GM21576 (cell line): ENCODE measurements around the gene FCN3.

ENCODE experiments used
- ATAC-seq: cut with Tn5 transposase; IDR thresholded peaks from one replicate; pipeline ENCODE4 v1.9.1; 2021; ENCODE audit warnings: mild to moderate bottlenecking, moderate library complexity; ENCODE audit not compliant: unreplicated experiment

Gene FCN3

GRCh38 chr1:27345272-27345671 lies 29.4 kb downstream of the FCN3 start:
- no peak for ATAC-seq

GRCh38 chr1:27343639-27344025 lies 31.0 kb downstream of the FCN3 start:
- ATAC-seq, result no peak

DNA sequence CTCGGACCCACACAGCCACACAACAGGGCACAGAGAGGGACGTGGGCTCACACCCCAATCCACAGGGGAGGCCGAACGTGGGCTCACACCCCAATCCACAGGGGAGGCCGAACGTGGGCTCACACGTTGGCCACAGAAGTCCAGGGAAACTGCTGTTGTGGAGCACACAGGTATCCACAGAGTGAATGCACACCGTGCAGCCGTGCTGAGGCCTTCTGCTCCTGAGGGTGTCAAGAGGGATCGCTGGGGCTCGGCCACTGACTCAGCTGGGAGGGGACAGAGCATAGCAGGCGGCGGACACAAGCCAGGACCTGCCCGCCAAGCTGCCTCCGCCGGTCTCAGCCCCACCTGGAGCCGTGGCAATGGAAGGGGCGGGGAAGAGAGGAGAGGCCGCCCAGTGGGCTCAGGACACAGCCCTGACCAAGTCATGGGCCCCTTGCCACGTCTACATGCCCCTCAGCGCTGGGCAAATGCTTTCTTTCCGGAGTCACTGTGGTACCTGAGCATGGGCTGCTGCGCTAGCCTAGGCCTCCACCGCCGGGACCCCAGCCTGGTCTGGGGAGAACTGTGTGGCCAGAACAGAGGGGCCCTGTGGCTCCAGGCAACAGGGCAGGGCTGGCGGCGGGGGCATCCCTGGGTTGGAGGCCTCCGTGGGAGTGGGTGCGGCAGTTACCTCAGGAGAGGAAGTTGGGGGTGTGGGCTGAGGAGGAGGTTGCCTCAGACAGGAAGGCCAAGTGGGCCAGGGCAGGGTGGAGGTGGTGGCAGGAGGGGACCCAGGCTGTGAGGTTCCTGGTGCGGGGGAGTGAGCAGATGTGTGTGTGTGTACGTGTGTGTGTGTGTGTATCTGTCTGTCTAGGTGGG lies 31.6 kb downstream of the FCN3 start:
- ATAC-seq, result peak; percentile 32

- ATAC-seq, result peak; percentile 14
These were observed 32.2 kb downstream of the FCN3 start for GRCh38 chr1:27342391-27342777.

DNA sequence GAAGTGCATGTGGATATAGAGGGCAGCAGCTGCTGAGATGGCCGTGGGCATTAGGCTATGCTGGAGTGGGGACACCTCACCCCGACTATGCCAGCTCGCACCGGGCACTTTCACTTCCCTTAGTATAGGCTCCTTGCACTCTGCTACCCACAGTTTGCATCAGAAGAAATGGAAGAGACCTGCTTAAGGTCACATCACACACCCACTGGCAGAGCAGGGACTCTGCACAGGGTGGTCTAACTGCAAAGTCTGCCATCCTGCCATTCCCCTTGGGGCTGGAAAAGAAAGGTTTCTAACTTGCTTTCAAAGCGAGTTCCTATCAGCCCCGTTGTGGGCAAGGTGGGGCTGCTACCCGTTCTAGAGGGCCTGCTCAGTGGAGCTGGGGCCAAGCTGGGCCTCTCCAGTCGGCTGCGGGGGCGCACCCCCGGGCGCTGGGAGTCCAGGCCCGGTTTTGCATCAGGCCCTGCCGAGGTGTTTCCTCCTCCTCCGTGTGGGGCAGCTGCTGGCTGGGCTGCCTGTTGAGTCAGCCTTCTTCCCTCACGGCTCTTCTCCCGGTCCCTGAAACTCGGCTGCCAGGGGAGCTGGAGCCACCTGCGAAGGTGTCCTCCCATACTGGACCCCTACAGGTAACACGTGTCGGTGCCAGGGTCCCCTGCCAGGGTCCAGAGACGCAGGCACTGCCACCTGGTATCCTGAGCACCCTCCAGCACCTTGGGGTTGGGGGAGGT lies 32.9 kb downstream of the FCN3 start, which contains the start of gene SYTL1:
SYTL1 (plus strand) TSS at position 498 of the 728 bp plus-strand sequence. CDS start 3,313 bp downstream, outside the sequence.
- peak; percentile 51 for ATAC-seq

- no peak for ATAC-seq
These were observed 35.4 kb downstream of the FCN3 start for GRCh38 chr1:27339213-27339612.

DNA sequence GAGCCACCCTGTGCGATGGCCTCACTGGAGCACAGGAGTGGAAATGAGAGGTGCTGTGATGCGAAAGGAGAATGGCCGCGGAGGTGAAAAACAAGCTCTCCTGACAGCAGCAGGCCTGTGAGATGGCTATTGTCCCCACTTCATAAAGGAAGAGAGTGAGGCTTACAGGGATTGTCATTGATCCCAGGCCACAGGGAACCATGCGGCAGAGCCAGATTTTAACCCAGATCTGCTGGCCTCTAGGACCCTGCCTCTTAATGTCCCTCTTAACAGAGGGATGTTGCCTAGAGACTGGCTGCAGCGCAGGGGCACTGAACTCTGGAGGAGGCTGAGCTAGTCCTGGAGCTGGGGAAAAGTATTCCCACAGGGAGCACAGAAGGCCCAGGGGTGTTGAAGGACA lies 35.9 kb downstream of the FCN3 start:
- no peak for ATAC-seq

GRCh38 chr1:27336756-27337155 lies 37.9 kb downstream of the FCN3 start:
- ATAC-seq, result no peak

DNA sequence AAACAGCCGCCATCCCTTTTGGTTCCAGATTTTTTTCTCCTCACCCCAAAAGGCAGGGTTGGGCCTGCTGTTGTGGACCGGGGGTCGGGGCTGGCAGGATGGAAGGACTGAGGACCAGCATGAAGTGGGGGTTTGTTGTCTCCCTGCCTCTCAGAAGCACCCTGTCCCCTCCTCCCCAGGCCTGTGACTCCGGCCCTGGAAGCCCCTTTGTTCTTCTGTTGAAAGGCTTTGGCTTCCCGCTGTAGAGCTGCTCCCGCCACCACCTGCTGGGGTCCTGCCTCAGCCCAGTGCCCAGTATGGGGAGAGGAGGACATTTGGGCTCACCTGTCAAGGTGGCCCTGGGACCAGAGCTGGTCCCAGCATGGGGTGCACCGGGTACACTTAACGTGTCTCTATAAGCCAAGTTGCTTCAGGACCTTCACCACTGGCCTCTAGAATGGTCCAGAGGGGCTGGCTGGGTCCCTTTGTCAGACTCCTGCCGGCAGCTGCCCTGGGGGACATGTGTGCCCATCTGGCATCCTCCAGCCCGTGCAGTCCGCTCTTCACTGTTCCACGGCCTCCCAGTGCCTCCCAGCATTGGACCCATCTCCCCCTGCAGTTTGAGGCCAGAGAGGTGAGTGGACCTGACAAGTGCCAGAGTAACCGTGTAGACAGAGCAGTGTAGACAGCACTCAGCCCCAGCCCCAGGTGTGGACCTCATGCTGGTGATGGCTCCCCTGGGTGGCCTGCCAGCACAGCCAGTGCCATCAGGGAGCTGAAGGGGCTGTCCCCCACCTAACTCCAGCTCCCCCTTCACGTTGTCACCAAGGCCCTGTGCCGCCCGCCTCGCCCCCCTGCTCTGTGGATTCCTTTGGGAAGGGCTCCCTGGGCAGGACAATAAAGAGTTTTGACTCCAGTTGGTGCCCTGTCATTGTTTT lies 38.9 kb downstream of the FCN3 start:
- ATAC-seq, result no peak

- ATAC-seq, result no peak
These were observed 40.8 kb downstream of the FCN3 start for GRCh38 chr1:27333717-27334279.

DNA sequence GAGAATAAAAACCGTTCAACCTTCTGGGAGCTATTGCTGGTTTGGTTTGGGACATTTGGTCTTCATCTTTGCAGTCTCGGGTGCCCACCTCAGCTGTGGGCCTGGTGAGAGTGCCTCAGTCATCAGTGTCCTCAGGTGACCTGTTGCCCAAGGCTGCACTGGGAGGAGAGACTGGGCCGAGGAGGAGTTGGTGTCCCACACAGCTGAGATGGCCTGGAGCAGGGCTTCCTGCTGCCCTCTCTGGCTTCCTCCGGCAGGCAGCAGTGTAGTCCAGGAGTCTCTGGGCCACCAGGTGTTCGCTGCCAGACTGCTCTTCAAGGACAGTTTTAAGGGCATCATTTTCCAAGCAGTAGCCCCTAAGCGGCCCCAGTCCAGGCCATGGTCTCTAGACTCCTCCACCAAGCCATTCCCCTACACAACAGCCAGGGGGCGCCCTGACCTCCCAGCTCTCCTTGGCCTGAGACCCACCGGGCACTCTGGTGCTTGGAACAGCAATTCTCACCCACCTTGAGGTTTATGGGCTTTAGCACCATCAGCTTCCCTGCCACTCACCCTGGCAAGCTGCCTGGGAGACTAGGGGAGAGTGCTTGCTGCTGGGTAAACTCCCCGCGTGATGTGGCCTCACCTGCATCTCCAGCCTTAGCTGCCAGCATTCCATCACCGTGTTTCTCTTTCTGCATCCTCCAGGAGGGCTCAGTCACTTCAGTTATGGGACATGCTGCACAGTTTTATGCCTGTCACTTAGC lies 41.9 kb downstream of the FCN3 start:
- no peak for ATAC-seq

- ATAC-seq, result no peak
These were observed 42.7 kb downstream of the FCN3 start for GRCh38 chr1:27331922-27332321.

GRCh38 chr1:27331426-27331825 lies 43.2 kb downstream of the FCN3 start:
- no peak for ATAC-seq

DNA sequence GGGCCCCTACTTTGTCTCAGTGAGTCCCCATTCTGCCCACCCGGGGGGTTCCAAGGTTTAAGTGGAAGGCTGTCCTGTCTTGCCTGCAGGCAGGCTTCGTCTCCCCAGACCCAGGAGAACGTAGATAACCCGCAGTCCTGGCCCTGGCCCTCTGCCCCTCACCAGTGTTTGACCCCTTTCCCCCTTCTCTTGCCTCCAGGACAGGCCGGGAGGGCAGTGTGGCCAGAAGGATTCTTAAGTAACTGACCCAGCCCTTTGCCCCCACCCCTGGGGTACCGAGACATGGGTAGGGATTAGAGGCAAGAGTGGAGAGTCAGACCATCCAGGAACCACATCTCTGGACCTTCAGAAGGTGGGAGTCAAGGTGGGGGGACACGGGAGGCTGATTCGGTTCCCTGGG lies 43.8 kb downstream of the FCN3 start:
- ATAC-seq, result no peak

DNA sequence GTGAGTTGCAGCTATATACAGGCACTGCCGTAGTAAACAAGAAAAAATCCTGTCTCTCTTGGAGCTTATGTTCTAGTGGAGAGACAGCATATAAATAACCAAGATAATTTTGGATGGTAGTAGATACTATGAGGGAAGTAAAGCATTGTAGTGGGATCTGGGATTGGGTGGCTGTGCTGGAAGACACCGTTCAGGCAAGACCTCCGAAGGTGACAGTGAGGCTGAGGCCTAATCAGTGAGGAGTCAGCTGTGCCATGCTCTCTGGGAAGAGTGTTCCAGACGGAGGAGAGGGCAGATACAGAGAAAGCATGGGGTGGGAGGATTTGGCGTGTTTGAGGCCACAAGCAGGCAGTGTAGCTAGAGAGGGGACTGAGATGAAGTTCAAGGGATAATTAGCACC lies 46.7 kb downstream of the FCN3 start:
- no peak for ATAC-seq

DNA sequence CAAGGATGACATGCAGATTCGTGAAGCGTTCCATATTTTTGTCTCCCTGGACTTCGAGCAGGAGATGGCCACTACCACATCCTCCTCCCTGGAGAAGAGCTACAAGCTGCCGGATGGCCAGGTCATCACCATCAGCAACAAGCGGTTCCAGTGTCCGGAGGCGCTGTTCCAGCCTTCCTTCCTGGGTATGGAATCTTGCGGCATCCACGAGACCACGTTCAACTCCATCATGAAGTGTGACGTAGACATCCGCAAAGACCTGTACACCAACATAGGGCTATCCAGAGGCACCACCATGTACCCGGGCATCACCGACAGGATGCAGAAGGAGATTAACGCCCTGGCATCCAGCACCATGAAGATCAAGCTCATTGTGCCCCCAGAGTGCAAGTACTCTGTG lies 49.3 kb downstream of the FCN3 start:
- ATAC-seq, result no peak

DNA sequence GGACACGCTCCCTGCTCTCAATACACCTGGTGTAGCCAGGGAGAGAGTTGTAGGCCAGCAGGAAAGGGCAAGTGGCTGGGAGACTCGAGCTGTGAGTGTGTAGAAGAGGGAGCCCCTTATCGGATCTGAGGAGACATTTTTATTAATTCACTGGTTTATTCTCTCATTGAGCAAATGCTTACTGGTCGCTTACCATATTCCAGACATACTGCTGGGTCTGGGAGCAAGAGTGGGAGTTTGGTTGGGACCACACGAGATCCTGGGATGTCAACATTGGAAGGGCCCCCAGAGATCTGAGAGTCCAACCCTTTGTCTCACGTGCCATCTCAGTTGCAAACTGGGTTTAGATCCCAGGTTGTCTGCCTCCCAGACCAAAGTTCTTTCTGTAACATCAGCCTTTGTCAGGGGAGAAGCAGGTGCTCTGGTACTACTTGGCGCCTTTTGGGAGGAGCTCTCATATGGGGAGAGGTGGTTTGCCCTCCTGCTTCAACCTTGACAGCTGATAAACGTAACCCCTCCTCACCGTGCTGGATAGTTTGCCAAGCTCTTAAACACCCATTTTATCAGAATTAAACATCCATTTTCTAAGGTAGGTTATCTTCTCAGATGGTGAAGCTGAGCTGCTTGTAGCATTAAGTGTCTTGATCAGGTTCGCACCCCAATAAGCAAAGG lies 51.9 kb downstream of the FCN3 start:
- no peak for ATAC-seq

DNA sequence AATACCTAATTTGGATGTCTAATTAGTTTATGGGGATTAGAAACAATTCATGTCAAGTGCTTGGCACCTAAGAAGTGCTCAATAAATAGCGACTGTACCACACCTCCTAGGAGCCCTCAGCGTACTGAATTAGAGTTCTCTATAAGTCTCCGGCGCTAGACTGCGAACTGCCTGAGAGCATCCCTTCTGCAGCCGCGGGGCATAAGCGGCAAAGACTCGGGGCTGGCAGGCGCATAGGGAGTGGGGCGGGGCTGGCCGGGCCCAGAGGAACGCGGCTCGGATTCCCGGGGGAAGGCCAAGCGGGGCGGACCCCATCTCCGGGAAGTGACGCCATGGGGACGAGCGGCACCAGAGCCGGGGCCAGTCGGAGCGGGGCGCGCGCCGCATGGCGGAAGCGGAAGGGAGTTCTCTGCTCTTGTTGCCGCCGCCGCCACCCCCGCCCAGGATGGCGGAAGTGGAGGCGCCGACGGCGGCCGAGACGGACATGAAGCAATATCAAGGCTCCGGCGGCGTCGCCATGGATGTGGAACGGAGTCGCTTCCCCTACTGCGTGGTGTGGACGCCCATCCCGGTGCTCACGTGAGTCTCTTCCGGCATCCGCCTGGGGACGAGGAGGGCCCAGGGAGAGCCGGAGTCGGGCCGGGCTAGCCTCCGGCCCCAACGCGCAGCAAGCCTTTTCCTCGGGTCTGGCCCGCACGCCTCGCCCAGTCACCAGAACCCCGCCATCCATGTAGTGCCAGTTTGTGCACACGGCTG lies 52.6 kb downstream of the FCN3 start, which contains the start of gene TMEM222:
TMEM222 (plus strand) TSS at position 351 of the 756 bp plus-strand sequence; CDS start at position 386, 35 bp downstream.
- peak; percentile 88 for ATAC-seq
